ENCODE results near the gene RFTN1.

The RFTN1 gene

DNA sequence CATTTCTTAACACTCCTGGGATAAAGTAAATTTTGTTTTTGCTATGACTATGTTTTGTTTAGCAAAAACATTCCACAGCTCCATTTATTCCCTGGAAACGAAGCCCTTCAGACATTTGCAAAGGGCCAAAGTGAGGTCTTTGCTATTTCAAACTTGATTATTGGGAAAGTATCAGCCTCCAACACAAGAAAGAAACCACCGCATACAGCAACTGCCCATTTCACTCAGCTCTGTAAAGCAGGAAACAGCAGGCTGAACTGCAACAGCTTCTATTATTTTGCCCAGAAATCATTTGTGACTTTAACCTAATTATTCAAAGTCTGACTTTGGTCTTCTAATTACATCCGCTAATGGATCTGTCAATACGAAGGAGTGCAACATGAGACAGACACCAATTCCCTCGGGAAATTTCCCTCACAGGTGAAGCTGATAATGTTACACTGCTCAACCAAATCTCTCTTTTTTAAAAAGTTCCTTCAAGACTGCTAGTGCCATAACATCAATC is 72.1 kb downstream of the RFTN1 start:
- peak; percentile 76 for ATAC-seq
- 0 out of 2 replicates have a peak, but pooled peaks have one; percentile 16 for TF ChIP-seq ZC3H10 (CRISPR knock-in tag; IDR thresholded peaks at IDR 0.05)
- TF ChIP-seq BACH2 (CRISPR knock-in tag; IDR thresholded peaks at IDR 0.05; ENCODE audit: borderline replicate concordance): no peak
- TF ChIP-seq ESRRG (CRISPR knock-in tag; IDR thresholded peaks at IDR 0.05): no peak
- no peak for TF ChIP-seq GLIS3 (CRISPR knock-in tag; IDR thresholded peaks at IDR 0.05)
- no peak for TF ChIP-seq PPARA (CRISPR knock-in tag; IDR thresholded peaks at IDR 0.05; ENCODE audit: borderline replicate concordance)
- TF ChIP-seq TSHZ2 (CRISPR knock-in tag; IDR thresholded peaks at IDR 0.05): peak; percentile 75; the same call in 1 of the 2 replicates
- TF ChIP-seq PATZ1 (CRISPR knock-in tag; IDR thresholded peaks at IDR 0.05; ENCODE audit: borderline replicate concordance): no peak
- TF ChIP-seq TCF4 (CRISPR knock-in tag; IDR thresholded peaks at IDR 0.05; ENCODE audit: borderline replicate concordance): peak; percentile 26; the same call in 1 of the 2 replicates
- TF ChIP-seq CREB5 (CRISPR knock-in tag; IDR thresholded peaks at IDR 0.05; ENCODE audit: low read depth): no peak

- no peak for ATAC-seq
- TF ChIP-seq PPARA (CRISPR knock-in tag; IDR thresholded peaks at IDR 0.05; ENCODE audit: borderline replicate concordance) (no peak), CSDC2 (CRISPR knock-in tag; IDR thresholded peaks at IDR 0.05) (no peak), POU6F1 (CRISPR knock-in tag; IDR thresholded peaks at IDR 0.05; ENCODE audit: borderline replicate concordance, low read depth) (no peak), ZNF565 (CRISPR knock-in tag; conservative IDR thresholded peaks at IDR 0.05; ENCODE audit: low read depth) (no peak), ZFP30 (CRISPR knock-in tag; IDR thresholded peaks at IDR 0.05) (no peak), TOX (CRISPR knock-in tag; IDR thresholded peaks at IDR 0.05; ENCODE audit: borderline replicate concordance) (no peak), TSHZ2 (CRISPR knock-in tag; IDR thresholded peaks at IDR 0.05) (no peak), ZC3H10 (CRISPR knock-in tag; IDR thresholded peaks at IDR 0.05) (no peak), BACH2 (CRISPR knock-in tag; IDR thresholded peaks at IDR 0.05; ENCODE audit: borderline replicate concordance) (no peak), SNAI2 (CRISPR knock-in tag; IDR thresholded peaks at IDR 0.05) (no peak)
Measured at GRCh38 chr3:16439848-16440708, 73.4 kb downstream of the RFTN1 start.

DNA sequence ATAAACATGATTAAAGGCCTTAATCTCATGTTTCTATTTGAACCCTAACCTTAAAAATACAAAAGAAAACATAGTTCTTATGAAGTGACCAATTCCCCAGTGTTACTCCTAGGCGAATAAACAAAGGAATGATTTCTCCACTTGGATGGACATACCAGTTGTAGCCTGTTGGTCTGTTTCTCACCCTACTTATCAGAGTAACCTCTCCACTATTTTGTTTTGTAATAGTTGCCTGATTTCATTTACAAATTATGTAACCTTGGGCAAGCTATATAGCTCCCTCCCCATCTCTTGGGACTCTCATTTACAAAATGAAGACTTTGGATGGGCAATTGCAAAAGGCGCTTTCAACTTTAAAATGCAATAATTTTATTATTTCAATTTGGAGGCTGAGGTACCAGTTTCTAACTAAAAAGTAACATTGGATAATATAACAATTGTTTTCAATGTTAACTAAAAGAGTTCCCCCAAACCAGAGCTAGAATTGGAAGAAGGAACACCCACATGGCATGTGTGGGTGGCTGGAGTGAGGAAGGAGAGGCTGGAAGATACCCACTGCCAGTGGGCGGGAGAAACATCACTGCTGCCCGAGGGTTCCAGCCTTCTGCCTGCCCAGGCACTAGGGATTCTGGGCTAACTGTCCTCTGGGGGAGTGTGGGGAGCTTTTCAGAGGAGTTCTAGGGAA is 74.2 kb downstream of the RFTN1 start:
- ATAC-seq: peak; percentile 43; the same call in 2 of the 3 replicates
- TF ChIP-seq TOX (CRISPR knock-in tag; IDR thresholded peaks at IDR 0.05; ENCODE audit: borderline replicate concordance) (no peak), CREB5 (CRISPR knock-in tag; IDR thresholded peaks at IDR 0.05; ENCODE audit: low read depth) (no peak), RARB (CRISPR knock-in tag; IDR thresholded peaks at IDR 0.05) (no peak)
